ENCODE results near the gene FGF14.

DNA sequence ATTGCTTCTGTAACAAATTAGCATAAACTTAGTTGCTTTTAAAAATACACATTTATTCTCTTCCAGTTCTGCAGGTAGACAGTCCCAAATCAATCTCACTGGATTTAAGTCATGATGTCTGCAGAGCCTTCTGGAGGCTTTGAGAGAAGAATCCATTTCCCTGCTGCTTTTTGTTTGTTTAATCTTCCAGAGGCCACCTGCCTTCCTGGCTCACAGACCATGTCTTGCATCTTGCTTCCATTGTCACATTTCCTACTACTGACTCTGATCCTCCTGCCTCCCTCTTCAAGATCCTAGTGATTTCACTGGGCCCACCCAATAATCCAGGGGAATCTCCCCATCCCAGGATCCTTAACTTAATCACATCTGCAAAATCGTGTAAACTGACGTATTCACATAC is 476.1 kb downstream of the FGF14 start:
- TF ChIP-seq POLR2A (IDR thresholded peaks at IDR 0.05): no peak
- TF ChIP-seq, protein P1, sequence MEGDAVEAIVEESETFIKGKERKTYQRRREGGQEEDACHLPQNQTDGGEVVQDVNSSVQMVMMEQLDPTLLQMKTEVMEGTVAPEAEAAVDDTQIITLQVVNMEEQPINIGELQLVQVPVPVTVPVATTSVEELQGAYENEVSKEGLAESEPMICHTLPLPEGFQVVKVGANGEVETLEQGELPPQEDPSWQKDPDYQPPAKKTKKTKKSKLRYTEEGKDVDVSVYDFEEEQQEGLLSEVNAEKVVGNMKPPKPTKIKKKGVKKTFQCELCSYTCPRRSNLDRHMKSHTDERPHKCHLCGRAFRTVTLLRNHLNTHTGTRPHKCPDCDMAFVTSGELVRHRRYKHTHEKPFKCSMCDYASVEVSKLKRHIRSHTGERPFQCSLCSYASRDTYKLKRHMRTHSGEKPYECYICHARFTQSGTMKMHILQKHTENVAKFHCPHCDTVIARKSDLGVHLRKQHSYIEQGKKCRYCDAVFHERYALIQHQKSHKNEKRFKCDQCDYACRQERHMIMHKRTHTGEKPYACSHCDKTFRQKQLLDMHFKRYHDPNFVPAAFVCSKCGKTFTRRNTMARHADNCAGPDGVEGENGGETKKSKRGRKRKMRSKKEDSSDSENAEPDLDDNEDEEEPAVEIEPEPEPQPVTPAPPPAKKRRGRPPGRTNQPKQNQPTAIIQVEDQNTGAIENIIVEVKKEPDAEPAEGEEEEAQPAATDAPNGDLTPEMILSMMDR (IDR thresholded peaks at IDR 0.05): no peak
